Measurements from ENCODE around the gene SUSD2.
A peak's percentile ranks its signal among the peaks of the same experiment; 100 is the strongest.
"Not testable (repeated sequence)": the region's sequence is repeated elsewhere in the genome, so short reads cannot be mapped to it uniquely, and the experiment has no call there.

Gene SUSD2

DNA sequence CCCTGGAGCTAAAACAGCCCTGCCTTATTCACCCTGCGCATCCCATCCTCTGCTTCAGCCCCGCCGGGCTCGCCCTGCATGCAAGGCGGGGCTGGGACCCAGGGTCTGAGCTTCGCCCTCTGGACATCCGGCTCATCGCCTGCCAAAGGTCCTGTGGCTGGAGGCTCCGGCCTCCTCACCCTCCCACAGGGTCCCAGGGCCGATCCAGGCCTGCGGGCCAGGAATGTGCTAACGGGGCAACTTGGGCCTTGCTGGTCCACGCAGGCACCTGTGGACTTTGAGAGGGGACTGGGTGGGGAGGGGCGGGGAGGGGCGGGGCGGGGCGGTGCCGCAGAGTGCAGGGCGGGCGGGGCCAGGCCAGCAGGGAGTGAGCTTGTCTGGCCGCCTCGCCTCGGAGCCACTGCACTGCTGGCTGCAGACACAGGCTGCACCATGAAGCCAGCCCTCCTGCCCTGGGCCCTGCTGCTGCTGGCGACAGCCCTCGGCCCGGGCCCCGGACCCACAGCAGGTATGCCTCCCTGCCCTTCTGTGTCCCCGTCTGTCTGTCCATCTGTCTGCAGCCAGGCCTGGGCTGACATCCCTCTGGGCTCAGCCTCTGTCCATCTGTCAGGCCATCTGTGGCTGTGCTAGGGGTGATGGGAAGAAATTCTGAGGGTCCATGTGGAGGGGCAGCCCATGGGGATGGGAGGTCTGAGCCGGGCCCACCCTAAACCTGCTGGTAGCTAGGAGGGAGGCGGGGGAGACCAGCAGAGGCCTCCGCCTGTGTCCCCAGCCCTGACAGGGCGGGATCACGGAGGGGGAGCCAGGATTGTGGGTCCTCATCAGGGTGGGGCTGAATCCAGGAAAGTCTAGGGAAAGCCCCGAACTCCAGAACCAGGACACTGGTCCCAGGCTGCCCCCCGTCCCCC is at the start of gene SUSD2:
Gene SUSD2, plus strand, starts transcription at position 400 of the 908 bp plus-strand sequence. Its CDS starts 33 bp downstream, at position 433.
- no peak for DNase-seq

GRCh38 chr22:24133187-24133965 is 47.9 kb upstream of the SUSD2 start:
- peak; percentile 54 for DNase-seq

GRCh38 chr22:24134090-24134846 is 47.0 kb upstream of the SUSD2 start:
- DNase-seq: peak; percentile 95

GRCh38 chr22:24136533-24136932 is 44.8 kb upstream of the SUSD2 start:
- DNase-seq: not testable (repeated sequence)

DNA sequence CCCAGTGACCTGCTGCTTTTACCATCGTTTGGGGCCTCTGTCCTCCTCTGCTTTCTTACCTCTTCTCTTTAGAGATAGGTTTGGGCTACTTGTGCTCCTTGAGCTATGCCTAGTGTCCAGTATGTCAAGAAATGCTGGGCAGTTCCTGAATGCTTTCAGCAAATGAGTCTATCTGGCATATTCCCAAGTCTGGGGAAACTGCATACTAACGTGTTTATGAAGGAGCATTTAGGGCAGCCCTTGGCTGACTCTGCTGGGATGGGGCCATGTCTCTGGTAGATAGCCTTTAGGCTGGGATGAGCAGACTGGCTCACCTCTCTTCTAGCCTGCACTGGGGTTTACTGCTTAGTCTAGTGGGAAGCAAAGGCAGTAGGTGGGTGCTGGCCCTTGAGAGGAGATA is 43.7 kb upstream of the SUSD2 start:
- DNase-seq: no peak

- no peak for DNase-seq
These were observed 42.5 kb upstream of the SUSD2 start for GRCh38 chr22:24138649-24139420.

DNA sequence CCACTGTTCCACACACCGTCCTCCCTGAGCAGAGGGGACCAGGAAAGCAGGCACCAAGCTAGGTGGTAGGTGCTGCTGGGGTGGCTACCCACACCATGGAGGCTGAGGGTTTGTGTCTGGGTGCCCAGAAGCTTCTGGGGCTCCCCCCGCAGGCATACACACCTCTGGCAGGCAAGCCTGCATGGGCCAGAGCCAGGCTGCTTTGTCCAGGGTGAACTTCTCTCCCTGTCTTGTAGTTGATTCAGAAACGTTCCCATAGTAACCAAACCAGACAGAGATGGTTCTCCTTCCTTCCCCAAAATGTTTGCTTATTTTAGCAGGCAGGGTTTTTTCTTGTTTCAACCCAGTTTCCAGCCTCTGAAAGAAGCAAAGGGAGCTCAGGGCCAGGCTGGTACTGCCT is 40.9 kb upstream of the SUSD2 start:
- peak; percentile 59 for DNase-seq

GRCh38 chr22:24141586-24141985 is 39.7 kb upstream of the SUSD2 start:
- DNase-seq: no peak

DNA sequence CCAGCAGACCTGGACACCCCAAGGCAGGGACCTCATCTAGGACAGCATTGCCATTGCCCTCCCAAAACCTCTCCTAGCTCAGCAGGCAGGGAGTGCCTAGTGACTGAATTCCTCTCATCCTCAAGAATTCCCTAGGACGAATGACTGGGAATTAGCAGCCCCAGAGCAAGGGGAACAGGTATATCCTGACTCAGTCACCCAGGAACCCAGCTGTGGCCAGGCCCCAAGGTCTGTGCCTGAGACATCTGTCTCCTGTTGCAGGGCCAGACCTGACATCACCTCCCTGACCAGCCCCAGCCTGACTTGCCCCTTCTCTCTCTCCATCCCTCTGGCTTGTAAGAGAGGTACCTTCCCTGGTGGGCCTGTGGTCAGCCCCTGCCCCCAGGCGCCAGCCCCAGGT is 39.0 kb upstream of the SUSD2 start:
- DNase-seq: no peak

- no peak for DNase-seq
These were observed 38.5 kb upstream of the SUSD2 start for GRCh38 chr22:24142831-24143230.

- no peak for DNase-seq
These were observed 37.1 kb upstream of the SUSD2 start for GRCh38 chr22:24144056-24144777.

DNA sequence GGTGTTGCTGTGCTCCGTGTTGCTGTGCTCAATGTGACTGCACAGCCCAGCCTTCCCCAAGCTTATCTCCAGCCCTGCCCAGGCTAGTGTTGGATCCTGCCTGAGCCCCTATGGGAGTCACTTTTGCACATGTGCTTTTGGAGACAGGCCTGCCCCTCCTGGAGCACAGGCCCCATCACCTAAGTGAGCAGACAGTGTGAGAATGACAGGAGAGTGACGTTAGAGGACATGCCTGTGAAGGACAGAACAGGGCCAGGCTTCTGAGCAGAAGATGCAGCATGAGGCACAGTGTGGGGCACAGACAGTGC is 36.6 kb upstream of the SUSD2 start:
- no peak for DNase-seq

GRCh38 chr22:24145446-24146193 is 35.7 kb upstream of the SUSD2 start:
- DNase-seq: no peak

GRCh38 chr22:24146194-24146616 is 35.1 kb upstream of the SUSD2 start:
- DNase-seq: peak; percentile 65

GRCh38 chr22:24146791-24147353 is 34.4 kb upstream of the SUSD2 start:
- DNase-seq: no peak

DNA sequence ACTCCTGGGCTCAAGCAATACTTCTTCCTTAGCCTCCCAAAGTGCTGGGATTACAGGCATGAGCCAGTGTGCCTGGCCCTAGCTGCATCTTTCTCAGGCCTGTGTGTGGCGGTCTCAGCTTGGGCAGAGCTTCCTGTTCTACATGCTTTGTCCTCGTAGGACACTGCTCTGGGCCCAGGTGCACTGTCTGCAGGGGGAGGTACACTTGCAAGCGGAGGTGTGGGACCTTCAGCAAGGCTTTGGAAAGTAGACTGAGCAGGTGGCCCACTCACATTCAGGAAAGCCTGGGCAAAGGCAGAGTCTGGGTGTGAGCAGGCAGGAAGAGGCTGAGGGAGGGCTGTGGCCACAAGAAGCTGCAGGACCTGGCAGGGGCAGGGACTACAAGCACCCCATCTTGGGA is 33.6 kb upstream of the SUSD2 start:
- no peak for DNase-seq

GRCh38 chr22:24148266-24149197 is 32.8 kb upstream of the SUSD2 start:
- DNase-seq: no peak

GRCh38 chr22:24149198-24149590 is 32.1 kb upstream of the SUSD2 start:
- DNase-seq: no peak

DNA sequence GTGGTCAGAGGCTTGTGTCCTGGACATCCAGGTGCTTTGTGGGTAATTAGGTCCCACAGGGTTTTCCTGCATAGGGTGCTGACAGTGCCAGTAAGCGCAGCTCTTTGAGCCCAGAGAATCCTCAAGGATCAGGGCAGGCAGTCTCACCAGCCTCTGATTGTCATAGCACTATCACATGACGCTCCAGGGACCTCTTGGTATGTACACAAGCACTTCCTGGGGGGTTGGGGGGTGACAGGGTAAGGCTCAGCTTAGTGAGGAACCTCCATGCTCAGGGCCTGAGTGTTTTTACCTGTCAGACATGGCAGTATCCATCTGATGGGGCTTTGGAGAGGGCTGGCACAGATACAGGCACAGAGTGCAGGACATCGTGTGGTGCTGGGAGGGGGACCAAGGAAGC is 27.9 kb upstream of the SUSD2 start:
- no peak for DNase-seq

DNA sequence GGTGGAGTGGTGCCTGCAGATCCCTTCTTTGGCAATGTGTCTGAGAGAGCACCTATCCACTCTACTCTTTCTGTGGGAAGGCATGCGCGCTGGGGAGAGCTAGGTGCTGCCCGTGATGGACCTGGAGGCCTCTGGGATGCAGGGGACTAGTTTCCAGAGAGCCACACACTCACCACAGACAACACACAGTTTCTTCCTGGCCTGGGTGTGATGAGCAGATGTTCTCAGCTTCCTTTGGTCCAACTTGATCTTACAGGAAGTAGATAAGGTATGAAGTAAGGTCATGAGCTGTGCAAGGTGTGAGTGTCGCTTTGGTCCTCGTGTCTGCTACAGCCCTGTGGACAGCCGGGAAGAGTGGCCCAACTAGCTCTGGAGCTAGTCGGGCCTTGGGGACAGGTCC is 27.3 kb upstream of the SUSD2 start:
- no peak for DNase-seq

Measured in GDM1 (cell line).